PFSK-1 (cell line): ENCODE results near the gene FAM222B.

ENCODE experiments used
- FOXP2 ChIP-seq: optimal IDR thresholded peaks from 2 replicates; pipeline ENCODE3; 2011; ENCODE audit warnings: borderline replicate concordance, control low read depth, inconsistent platforms; ENCODE audit not compliant: insufficient read depth; ENCODE audit errors: extremely low read length, extremely low read depth
- POLR2AphosphoS5 ChIP-seq: IDR thresholded peaks from 2 replicates; pipeline ENCODE4 v1.6.1; 2012; ENCODE audit warnings: low read depth, mild to moderate bottlenecking, control low read depth, low read length, moderate library complexity
- REST ChIP-seq, 2 experiments: IDR thresholded peaks; 2 replicates each; pipeline versions ENCODE4 v1.6.1 to v1.8.0; 2011 to 2012; ENCODE audit warnings: low read depth in 2 of 2, low read length in 2 of 2, control low read depth in 1 of 2, inconsistent platforms in 1 of 2, mild to moderate bottlenecking in 1 of 2, moderate library complexity in 1 of 2; ENCODE audit not compliant: insufficient read depth in 1 of 2
- SIN3A ChIP-seq: IDR thresholded peaks from 2 replicates; pipeline ENCODE4 v1.6.1; 2012; ENCODE audit warnings: mild to moderate bottlenecking, low read length, moderate library complexity, borderline replicate concordance; ENCODE audit not compliant: insufficient read depth
- TAF1 ChIP-seq: IDR thresholded peaks from 2 replicates; pipeline ENCODE4 v1.6.1; 2012; ENCODE audit warnings: low read length, control low read depth, borderline replicate concordance; ENCODE audit not compliant: insufficient read depth

- TF ChIP-seq POLR2AphosphoS5 (no peak), REST (IDR thresholded peaks at IDR 0.05; ENCODE audit: insufficient read depth in 1 of 2, low read depth in 2 of 2, low read length in 2 of 2) (no peak), TAF1 (no peak), SIN3A (no peak), FOXP2 (no peak)
These were observed 129.7 kb downstream of the FAM222B start for GRCh38 chr17:28712705-28713415.
